H1 (cell line): Measurements from ENCODE around the gene AHI1. TPM values are rescaled to one million over a fixed set of nuclear protein-coding genes. Genes with fewer than 3 reads are reported as not detected.

Experiments used
- BRCA1 ChIP-seq: IDR thresholded peaks from 2 replicates; pipeline ENCODE4 v1.6.1; 2012; ENCODE audit warnings: low read depth, low read length, improper control_type of control experiment
- RFX5 ChIP-seq: IDR thresholded peaks from 2 replicates; pipeline ENCODE4 v1.6.1; 2011; ENCODE audit warnings: low read depth, low read length, improper control_type of control experiment, borderline replicate concordance
- polyA plus RNA-seq, 7 experiments: library from polyadenylated mRNA; depleted of rRNA in 3 of 7; stranded (reverse) in 5 of 7; unstranded in 2 of 7; fragments of >200 nt in 5 of 7; fragments of 200-250 nt in 2 of 7; gene quantifications; 1 replicate in 5 of 7; 2 replicates in 1 of 7; 4 replicates in 1 of 7; pipeline versions ENCODE4 v1.2.1 to v1.2.3, GENCODE V29; 2011 to 2013; ENCODE audit warnings: missing spikeins in 2 of 7, mixed read lengths in 2 of 7
- total RNA-seq: library from RNA; stranded (reverse); fragmentation: NEBNext Ultra II Directional; extraction: Animal tissue kit (Norgen Biotek cat#: 25700); gene quantifications from 2 replicates; pipeline ENCODE4 v1.2.1, GENCODE V29; 2021

AHI1 gene
- total and polyA plus RNA-seq, 2 of the 8 experiments (the other 6 are each of a cell fraction or from before 2014, with no cell fraction given), result 4.2 to 19.6 TPM

- TF ChIP-seq BRCA1, result no peak
- no peak for TF ChIP-seq RFX5
Measured at GRCh38 chr6:135328136-135328535, 169.4 kb downstream of the AHI1 start (continued).
